CD4-positive, alpha-beta T cell treated with Interleukin-21 for 1 hour (primary cell): ENCODE results near the gene BICD1.
"Not testable (repeated sequence)": the region's sequence is repeated elsewhere in the genome, so short reads cannot be mapped to it uniquely, and the experiment has no call there.

Experiments
- DNase-seq: peaks from one replicate; pipeline ENCODE4 v3.0.0-alpha.2; 2020

The BICD1 gene

GRCh38 chr12:32146074-32146873 lies 39.6 kb downstream of the BICD1 start:
- DNase-seq = no peak

DNA sequence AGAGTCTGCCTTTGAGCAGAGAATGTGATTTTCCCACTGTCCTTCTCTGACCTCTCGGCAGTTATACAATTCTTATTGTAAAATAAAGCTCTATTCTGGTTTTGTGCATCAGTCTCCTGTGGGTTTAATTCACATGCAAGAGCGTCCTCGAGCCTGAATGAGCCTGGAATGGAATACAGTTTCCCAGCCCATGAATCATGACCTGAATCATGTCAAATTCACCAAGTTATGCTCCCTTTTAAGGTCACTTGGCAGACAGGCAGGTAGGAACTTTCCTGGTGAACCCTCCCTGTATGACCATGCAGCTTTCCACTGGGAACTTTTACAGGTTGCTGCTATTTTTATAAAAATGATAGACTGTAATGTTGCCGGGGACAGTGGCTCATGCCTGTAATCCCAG lies 41.7 kb downstream of the BICD1 start:
- no peak for DNase-seq

- DNase-seq = no peak
These were observed 42.8 kb downstream of the BICD1 start for GRCh38 chr12:32149489-32149888.

DNA sequence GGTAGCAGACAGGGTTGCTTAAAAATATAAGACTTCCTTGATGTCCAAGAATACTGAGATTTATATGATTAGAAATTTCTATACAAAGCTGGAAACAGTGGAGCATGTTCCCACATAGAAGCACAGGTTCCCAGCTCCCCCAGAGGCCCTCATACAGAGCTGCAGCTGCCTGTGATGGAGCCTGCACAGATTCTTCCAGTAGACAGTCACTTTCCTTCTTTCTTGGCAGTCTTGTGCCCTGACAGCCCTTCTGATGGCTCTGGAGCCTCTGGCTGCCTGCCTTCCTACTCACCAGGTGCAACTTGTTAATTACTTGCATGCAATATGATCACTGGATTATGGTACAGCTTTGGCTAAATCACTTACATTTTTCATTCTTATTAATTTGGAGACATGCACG lies 44.4 kb downstream of the BICD1 start:
- DNase-seq = no peak

GRCh38 chr12:32151552-32151951 lies 44.9 kb downstream of the BICD1 start:
- DNase-seq = no peak

DNA sequence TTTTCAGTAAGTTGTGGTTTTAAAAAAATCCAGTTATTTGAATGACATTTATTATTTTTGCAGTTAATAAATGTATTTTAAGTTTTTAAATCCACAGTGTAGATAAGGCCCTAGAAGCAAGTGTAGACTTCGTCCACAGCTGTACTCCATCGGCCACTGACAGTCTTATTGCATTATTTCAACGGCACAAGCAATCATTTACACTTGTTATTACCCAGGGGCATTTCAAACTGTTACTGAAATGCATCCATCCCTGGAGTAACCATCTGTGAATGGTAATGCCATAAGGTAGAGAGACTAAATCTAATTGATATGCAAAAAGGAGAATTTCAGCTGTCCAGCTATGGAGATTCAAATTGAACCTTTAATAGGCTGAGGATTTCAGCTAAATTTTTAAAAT lies 48.4 kb downstream of the BICD1 start:
- DNase-seq = no peak

GRCh38 chr12:32155961-32156529 lies 49.4 kb downstream of the BICD1 start:
- DNase-seq = no peak

GRCh38 chr12:32158525-32158924 lies 51.9 kb downstream of the BICD1 start:
- DNase-seq = no peak

DNA sequence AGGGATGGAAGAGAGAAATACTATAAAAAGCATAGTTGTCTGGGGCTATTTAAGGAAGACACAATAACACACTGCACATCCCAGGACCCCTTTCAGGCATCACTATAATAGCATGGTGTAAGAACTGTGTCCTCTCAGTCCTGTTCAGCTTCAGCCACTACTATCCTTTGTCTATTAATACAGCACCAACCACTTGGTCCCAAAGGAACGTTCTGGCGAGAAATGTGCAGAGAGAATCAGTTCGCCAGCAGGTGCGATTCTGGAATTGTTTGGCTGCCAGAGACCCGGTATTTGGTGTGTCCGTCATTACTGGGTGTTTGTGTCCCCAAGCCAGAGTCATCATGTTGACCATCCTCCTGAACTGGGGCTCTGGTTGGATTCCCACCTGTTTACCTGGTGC lies 52.7 kb downstream of the BICD1 start:
- no peak for DNase-seq

GRCh38 chr12:32159925-32160324 lies 53.3 kb downstream of the BICD1 start:
- no peak for DNase-seq

- DNase-seq = no peak
These were observed 54.4 kb downstream of the BICD1 start for GRCh38 chr12:32161058-32161457.

DNA sequence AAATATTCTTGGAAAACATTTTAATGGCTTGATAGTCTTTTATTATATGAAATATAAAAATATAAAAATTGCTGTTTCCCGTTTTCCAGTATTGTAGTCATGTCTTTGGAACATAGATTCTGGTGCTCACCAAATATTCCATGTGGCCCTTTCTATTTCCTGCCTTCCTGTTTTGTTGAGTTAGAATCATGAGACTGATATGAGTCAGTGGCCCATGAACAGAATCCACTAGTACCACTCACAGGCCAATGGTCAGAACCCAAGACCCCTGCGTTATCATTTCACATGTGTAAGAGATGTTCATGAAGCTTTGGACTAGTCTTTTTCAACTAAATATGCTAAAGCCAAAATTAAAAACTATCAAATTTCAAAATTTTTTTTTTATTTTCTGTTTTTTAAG lies 56.9 kb downstream of the BICD1 start:
- DNase-seq = no peak

- no peak for DNase-seq
These were observed 59.9 kb downstream of the BICD1 start for GRCh38 chr12:32166510-32166909.

DNA sequence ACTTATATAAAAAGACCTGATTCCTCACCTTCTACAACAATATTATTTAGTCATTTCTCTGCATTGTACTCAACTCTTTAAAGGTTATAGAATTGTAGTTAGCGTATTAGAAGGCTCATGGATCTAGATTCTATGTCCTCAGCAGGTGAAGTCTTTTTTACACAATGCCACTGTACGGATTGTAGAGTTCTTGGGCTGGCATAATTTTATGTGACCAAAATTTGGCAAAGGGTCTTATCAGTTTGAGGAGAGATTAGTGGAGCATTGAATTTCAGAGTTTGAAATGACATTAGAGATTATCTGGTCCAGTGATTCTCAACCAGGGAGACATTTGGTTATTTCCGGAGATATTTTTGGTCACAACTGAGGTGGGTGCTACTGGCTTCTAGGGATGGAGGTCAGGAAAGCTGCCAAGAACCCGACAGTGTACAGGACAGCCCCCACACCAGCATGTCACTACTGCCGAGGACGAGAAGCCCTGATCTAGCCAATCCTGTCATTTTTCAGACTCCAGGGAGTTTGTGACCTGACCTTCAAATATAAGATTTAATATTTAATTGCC lies 63.9 kb downstream of the BICD1 start:
- DNase-seq = no peak

DNA sequence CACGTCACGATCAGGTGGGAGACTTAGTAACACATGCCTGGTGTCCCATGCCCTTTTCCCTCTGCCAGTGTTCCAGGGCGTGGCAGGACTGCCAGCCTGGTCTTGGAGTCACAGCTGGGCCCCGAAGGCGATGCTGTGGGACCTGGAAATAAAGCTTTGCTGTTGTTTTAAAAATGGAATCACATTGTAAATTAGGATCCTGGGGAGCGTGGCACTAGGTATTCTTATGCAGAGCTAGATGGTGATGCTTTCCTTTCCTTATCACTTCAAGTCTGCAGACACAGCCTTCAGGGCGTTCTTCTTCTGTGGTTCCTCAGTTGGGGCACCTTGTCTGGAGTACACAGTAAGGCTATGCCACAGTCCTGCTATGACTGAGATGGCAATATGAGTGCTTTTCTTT lies 64.6 kb downstream of the BICD1 start:
- no peak for DNase-seq

GRCh38 chr12:32176606-32177005 lies 70.0 kb downstream of the BICD1 start:
- no peak for DNase-seq

- DNase-seq = no peak
These were observed 71.8 kb downstream of the BICD1 start for GRCh38 chr12:32178341-32179010.

DNA sequence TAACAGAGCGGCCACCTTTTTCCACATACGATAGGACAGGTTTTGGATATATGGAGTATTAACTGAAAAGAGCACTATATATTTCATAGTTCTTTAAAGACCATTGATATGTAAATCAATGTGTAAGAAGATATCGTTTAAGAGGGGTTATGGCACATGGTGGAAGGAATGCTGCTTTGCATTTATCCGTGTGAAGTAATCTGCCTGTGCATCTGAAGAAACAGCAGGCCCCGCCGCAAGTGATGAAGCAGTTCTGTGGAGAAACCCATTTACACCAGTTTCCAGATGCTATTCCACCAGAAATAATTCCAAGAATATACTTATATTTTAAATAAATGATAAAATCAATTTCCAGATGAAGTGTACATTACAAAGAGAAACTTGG lies 72.4 kb downstream of the BICD1 start:
- DNase-seq = no peak

DNA sequence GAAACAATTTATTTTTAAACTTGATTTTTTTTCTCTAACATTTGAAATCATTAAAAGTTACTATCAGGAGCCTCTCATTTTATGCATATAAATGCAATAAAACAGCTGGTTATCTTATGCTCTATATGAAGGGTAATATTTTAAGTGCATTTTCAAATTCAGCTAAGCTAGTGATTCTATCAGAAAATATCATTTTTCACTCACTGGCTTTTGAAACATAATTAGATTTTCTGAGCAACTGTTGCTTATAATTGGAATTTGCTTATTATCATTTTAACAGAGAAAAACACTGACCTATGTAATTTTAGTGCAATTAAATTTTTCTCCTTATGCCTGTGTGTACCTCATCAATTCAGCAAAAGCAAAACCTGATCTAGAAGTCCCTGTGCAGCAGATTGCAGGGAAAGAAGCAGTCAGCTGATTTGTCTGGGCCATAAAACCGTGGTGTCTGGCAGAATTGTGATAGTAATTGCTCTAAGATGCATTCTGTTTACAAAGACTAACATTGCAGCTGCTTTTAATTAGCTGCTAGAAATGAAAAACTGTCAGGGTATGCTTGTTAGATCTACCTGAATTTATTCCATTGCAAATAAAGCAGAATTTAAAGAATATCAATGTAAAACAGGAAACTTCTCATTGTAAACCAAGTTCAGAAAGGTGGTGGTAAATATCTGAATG lies 75.0 kb downstream of the BICD1 start:
- DNase-seq = no peak

DNA sequence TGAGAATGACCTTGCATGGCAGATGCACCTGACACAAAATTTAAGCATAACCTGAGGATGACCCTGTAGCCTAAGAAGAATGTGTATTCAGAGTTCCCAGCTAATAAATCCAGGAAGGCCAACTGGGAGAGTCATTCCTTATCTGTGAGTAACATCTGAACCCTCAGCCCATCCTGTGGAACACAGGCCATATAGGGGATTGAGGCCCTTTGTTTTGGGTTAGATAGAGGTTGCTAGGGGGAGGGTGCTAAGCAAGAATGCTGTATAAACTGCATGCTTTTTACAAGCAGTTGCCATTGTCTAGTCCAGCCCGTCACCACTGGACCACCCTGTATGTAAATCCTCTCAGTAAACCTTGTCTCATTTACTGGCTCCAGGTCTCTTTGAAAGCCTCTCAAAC lies 77.0 kb downstream of the BICD1 start:
- no peak for DNase-seq

DNA sequence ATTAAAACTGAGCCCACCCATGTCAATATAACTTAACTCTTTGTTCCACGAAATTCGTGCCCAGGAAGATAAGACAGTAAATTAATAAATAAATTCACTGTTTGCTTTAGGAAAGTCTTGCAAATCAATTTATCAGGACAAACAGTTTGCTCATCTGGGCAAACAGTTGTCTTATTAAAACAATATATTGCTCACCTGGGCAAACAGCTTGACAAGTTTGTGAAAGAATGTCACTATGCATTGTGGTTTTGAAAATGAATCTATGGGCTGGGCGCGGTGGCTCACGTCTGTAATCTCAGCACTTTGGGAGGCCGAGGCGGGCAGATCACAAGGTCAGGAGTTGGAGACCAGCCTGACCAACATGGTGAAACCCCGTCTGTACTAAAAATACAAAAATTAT lies 80.5 kb downstream of the BICD1 start:
- not testable (repeated sequence) for DNase-seq

DNA sequence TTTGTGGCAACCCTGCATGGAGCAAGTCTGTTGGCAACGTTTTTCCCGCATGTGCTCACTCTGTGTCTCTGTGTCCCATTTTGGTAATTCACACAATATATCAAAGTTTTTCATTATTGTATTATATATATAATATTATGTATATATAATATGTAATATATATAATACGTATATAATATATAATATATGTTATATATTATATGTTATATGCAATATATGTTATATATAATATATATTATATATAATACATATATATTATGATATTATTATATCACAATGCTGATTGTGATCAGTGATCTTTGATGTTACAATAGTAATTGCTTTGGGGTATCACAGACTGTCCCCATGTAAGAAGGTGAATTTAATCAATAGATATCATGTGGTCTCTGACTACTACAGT lies 84.8 kb downstream of the BICD1 start:
- no peak for DNase-seq
